HEK293 (cell line): Measurements from ENCODE around the gene TLCD3B.

ENCODE experiments used
- KLF1 ChIP-seq: fragments of 450-650 bp; formaldehyde crosslinking; IDR thresholded peaks from 2 replicates; pipeline ENCODE4 v1.5.1; 2016; ENCODE audit warnings: missing biosample characterization, missing genetic modification characterization
- KLF7 ChIP-seq: fragments of 450-650 bp; formaldehyde crosslinking; IDR thresholded peaks from 2 replicates; pipeline ENCODE4 v1.5.1; 2016; ENCODE audit warnings: missing biosample characterization, missing genetic modification characterization, borderline replicate concordance
- ZNF112 ChIP-seq: fragments of 450-650 bp; formaldehyde crosslinking; IDR thresholded peaks from 2 replicates; pipeline ENCODE4 v1.5.0; 2017; ENCODE audit warnings: missing biosample characterization, missing genetic modification characterization
- ZNF121 ChIP-seq: fragments of 450-650 bp; formaldehyde crosslinking; IDR thresholded peaks from 2 replicates; pipeline ENCODE4 v1.5.1; 2016; ENCODE audit warnings: missing biosample characterization, missing genetic modification characterization
- ZNF292 ChIP-seq: fragments of 450-650 bp; formaldehyde crosslinking; IDR thresholded peaks from 2 replicates; pipeline ENCODE4 v1.5.1; 2016; ENCODE audit warnings: low read depth, missing biosample characterization, missing genetic modification characterization, borderline replicate concordance
- ZNF350 ChIP-seq: fragments of 450-650 bp; formaldehyde crosslinking; IDR thresholded peaks from 2 replicates; pipeline ENCODE4 v1.5.0; 2017; ENCODE audit warnings: missing biosample characterization, mild to moderate bottlenecking, missing genetic modification characterization
- ZNF391 ChIP-seq: fragments of 450-650 bp; formaldehyde crosslinking; IDR thresholded peaks from 2 replicates; pipeline ENCODE4 v1.5.1; 2016; ENCODE audit warnings: low read depth, missing biosample characterization, missing genetic modification characterization, borderline replicate concordance
- ZNF423 ChIP-seq: fragments of 450-650 bp; formaldehyde crosslinking; IDR thresholded peaks from 2 replicates; pipeline ENCODE4 v1.5.1; 2016; ENCODE audit warnings: missing biosample characterization, missing genetic modification characterization
- ZNF433 ChIP-seq: fragments of 450-650 bp; formaldehyde crosslinking; IDR thresholded peaks from 2 replicates; pipeline ENCODE4 v1.5.1; 2016; ENCODE audit warnings: missing biosample characterization, missing genetic modification characterization, low read depth
- ZNF501 ChIP-seq: fragments of 450-650 bp; formaldehyde crosslinking; IDR thresholded peaks from 2 replicates; pipeline ENCODE4 v1.5.1; 2016; ENCODE audit warnings: missing biosample characterization, missing genetic modification characterization
- ZNF621 ChIP-seq: fragments of 450-650 bp; formaldehyde crosslinking; IDR thresholded peaks from 2 replicates; pipeline ENCODE4 v1.5.1; 2017; ENCODE audit warnings: missing biosample characterization, missing genetic modification characterization
- ZNF626 ChIP-seq: fragments of 450-650 bp; sonication (Bioruptor Pico); formaldehyde crosslinking; IDR thresholded peaks from 2 replicates; pipeline ENCODE4 v1.5.1; 2018; ENCODE audit warnings: missing biosample characterization, missing genetic modification characterization, inconsistent platforms
- ZNF701 ChIP-seq: fragments of 450-650 bp; formaldehyde crosslinking; IDR thresholded peaks from 2 replicates; pipeline ENCODE4 v1.5.1; 2016; ENCODE audit warnings: missing biosample characterization, missing genetic modification characterization
- ZNF76 ChIP-seq: fragments of 450-650 bp; formaldehyde crosslinking; IDR thresholded peaks from 2 replicates; pipeline ENCODE4; 2016; ENCODE audit warnings: low read depth, missing biosample characterization, missing genetic modification characterization, borderline replicate concordance
- ZXDB ChIP-seq: fragments of 450-650 bp; formaldehyde crosslinking; IDR thresholded peaks from 2 replicates; pipeline ENCODE4 v1.5.1; 2016; ENCODE audit warnings: missing biosample characterization, missing genetic modification characterization
- TF ChIP-seq, protein P1 (sequence below): fragments of 450-650 bp; formaldehyde crosslinking; conservative IDR thresholded peaks from 2 replicates; pipeline ENCODE4 v1.5.1; 2016; ENCODE audit warnings: low read depth, missing biosample characterization, missing genetic modification characterization
- TF ChIP-seq, protein P2 (sequence below): fragments of 450-650 bp; formaldehyde crosslinking; IDR thresholded peaks from 2 replicates; pipeline ENCODE4 v1.5.1; 2016; ENCODE audit warnings: missing biosample characterization, missing genetic modification characterization, low read depth
- TF ChIP-seq, protein P3 (sequence below): fragments of 450-650 bp; formaldehyde crosslinking; IDR thresholded peaks from 2 replicates; pipeline ENCODE4 v1.5.1; 2017; ENCODE audit warnings: missing biosample characterization, missing genetic modification characterization
- TF ChIP-seq, protein P4 (sequence below): fragments of 450-650 bp; formaldehyde crosslinking; IDR thresholded peaks from 2 replicates; pipeline ENCODE4 v1.5.1; 2016; ENCODE audit warnings: missing biosample characterization, missing genetic modification characterization
- TF ChIP-seq, protein P5 (sequence below): fragments of 450-650 bp; formaldehyde crosslinking; IDR thresholded peaks from 2 replicates; pipeline ENCODE4 v1.5.1; 2016; ENCODE audit warnings: missing biosample characterization, missing genetic modification characterization
- TF ChIP-seq, protein P6 (sequence below): fragments of 450-650 bp; formaldehyde crosslinking; IDR thresholded peaks from 2 replicates; pipeline ENCODE4 v1.5.1; 2016; ENCODE audit warnings: missing biosample characterization, missing genetic modification characterization, borderline replicate concordance

Gene TLCD3B

DNA sequence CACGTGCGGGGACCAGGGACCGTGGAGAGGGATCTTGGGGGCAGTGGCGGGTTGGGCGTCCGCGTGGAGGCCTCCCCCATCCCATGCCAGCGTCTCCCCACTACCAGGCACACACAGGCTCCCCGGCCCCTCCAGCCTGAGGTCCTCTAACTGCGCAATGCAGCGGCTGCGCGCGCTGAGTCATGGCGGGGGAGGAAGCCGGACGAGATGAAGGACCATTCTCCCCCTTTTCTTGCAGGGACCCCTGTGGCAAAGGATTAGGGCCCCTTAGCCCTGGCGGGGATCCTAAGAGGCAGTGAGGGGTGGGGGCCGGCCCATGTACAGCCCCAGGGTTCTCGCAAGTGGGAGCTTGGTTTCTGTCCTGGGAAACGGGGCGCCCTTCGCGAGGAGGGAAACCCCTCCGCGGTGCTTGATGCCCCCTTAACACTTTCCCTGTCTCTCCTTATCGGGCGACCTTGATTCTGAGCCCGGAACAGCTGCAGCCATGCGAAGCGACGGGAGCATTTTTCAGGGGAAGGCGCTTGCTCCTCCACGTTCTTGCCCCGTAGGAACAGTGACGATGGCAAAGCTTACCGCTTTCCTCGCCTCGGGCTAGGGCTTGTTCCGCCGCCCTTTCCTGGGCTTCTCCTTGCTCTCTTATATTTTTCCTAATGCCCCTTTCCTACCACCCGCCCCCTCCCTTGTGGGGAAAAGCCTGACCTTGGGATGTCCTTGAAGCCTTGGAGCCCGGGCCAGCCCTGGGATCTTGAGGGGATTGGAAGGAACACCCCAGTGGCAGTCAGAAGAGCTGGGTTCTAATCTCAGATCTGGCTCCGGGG, 35.1 kb upstream of the TLCD3B start (continued):
- TF ChIP-seq, protein P1, sequence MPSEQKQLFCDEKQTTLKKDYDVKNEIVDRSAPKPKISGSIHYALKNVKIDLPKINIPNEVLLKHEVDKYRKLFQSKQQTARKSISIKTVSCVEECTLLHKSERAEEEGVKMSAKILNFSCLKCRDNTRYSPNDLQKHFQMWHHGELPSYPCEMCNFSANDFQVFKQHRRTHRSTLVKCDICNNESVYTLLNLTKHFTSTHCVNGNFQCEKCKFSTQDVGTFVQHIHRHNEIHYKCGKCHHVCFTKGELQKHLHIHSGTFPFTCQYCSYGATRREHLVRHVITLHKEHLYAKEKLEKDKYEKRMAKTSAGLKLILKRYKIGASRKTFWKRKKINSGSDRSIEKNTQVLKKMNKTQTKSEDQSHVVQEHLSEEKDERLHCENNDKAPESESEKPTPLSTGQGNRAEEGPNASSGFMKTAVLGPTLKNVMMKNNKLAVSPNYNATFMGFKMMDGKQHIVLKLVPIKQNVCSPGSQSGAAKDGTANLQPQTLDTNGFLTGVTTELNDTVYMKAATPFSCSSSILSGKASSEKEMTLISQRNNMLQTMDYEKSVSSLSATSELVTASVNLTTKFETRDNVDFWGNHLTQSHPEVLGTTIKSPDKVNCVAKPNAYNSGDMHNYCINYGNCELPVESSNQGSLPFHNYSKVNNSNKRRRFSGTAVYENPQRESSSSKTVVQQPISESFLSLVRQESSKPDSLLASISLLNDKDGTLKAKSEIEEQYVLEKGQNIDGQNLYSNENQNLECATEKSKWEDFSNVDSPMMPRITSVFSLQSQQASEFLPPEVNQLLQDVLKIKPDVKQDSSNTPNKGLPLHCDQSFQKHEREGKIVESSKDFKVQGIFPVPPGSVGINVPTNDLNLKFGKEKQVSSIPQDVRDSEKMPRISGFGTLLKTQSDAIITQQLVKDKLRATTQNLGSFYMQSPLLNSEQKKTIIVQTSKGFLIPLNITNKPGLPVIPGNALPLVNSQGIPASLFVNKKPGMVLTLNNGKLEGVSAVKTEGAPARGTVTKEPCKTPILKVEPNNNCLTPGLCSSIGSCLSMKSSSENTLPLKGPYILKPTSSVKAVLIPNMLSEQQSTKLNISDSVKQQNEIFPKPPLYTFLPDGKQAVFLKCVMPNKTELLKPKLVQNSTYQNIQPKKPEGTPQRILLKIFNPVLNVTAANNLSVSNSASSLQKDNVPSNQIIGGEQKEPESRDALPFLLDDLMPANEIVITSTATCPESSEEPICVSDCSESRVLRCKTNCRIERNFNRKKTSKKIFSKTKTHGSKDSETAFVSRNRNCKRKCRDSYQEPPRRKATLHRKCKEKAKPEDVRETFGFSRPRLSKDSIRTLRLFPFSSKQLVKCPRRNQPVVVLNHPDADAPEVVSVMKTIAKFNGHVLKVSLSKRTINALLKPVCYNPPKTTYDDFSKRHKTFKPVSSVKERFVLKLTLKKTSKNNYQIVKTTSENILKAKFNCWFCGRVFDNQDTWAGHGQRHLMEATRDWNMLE (tag by site-specific recombination), result no peak
- TF ChIP-seq, protein P2, sequence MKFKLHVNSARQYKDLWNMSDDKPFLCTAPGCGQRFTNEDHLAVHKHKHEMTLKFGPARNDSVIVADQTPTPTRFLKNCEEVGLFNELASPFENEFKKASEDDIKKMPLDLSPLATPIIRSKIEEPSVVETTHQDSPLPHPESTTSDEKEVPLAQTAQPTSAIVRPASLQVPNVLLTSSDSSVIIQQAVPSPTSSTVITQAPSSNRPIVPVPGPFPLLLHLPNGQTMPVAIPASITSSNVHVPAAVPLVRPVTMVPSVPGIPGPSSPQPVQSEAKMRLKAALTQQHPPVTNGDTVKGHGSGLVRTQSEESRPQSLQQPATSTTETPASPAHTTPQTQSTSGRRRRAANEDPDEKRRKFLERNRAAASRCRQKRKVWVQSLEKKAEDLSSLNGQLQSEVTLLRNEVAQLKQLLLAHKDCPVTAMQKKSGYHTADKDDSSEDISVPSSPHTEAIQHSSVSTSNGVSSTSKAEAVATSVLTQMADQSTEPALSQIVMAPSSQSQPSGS (tag by site-specific recombination), result no peak
- peak; percentile 35; the same call in 1 of the 2 replicates for TF ChIP-seq KLF7 (tag by site-specific recombination)
- no peak for TF ChIP-seq ZNF701 (tag by site-specific recombination)
- TF ChIP-seq, protein P3, sequence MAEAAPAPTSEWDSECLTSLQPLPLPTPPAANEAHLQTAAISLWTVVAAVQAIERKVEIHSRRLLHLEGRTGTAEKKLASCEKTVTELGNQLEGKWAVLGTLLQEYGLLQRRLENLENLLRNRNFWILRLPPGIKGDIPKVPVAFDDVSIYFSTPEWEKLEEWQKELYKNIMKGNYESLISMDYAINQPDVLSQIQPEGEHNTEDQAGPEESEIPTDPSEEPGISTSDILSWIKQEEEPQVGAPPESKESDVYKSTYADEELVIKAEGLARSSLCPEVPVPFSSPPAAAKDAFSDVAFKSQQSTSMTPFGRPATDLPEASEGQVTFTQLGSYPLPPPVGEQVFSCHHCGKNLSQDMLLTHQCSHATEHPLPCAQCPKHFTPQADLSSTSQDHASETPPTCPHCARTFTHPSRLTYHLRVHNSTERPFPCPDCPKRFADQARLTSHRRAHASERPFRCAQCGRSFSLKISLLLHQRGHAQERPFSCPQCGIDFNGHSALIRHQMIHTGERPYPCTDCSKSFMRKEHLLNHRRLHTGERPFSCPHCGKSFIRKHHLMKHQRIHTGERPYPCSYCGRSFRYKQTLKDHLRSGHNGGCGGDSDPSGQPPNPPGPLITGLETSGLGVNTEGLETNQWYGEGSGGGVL (tag by site-specific recombination), result peak; percentile 26
- no peak for TF ChIP-seq ZNF626
- no peak for TF ChIP-seq ZNF121 (tag by site-specific recombination)
- TF ChIP-seq ZNF292 (tag by site-specific recombination), result no peak
- TF ChIP-seq KLF1, result no peak
- TF ChIP-seq, protein P4, sequence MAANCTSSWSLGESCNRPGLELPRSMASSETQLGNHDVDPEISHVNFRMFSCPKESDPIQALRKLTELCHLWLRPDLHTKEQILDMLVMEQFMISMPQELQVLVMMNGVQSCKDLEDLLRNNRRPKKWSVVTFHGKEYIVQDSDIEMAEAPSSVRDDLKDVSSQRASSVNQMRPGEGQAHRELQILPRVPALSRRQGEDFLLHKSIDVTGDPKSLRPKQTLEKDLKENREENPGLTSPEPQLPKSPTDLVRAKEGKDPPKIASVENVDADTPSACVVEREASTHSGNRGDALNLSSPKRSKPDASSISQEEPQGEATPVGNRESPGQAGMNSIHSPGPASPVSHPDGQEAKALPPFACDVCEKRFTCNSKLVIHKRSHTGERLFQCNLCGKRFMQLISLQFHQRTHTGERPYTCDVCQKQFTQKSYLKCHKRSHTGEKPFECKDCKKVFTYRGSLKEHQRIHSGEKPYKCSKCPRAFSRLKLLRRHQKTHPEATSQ (tag by site-specific recombination), result peak; percentile 58; the same call in 1 of the 2 replicates
- TF ChIP-seq, protein P5, sequence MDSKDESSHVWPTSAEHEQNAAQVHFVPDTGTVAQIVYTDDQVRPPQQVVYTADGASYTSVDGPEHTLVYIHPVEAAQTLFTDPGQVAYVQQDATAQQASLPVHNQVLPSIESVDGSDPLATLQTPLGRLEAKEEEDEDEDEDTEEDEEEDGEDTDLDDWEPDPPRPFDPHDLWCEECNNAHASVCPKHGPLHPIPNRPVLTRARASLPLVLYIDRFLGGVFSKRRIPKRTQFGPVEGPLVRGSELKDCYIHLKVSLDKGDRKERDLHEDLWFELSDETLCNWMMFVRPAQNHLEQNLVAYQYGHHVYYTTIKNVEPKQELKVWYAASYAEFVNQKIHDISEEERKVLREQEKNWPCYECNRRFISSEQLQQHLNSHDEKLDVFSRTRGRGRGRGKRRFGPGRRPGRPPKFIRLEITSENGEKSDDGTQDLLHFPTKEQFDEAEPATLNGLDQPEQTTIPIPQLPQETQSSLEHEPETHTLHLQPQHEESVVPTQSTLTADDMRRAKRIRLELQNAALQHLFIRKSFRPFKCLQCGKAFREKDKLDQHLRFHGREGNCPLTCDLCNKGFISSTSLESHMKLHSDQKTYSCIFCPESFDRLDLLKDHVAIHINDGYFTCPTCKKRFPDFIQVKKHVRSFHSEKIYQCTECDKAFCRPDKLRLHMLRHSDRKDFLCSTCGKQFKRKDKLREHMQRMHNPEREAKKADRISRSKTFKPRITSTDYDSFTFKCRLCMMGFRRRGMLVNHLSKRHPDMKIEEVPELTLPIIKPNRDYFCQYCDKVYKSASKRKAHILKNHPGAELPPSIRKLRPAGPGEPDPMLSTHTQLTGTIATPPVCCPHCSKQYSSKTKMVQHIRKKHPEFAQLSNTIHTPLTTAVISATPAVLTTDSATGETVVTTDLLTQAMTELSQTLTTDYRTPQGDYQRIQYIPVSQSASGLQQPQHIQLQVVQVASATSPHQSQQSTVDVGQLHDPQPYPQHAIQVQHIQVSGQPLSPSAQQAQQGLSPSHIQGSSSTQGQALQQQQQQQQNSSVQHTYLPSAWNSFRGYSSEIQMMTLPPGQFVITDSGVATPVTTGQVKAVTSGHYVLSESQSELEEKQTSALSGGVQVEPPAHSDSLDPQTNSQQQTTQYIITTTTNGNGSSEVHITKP, result no peak
- peak; percentile 51; the same call in 1 of the 2 replicates for TF ChIP-seq ZNF391 (tag by site-specific recombination)
- peak; percentile 2; the same call in 1 of the 2 replicates for TF ChIP-seq ZNF501 (tag by site-specific recombination)
- TF ChIP-seq ZNF433 (tag by site-specific recombination), result no peak
- no peak for TF ChIP-seq ZNF112
- peak; percentile 38; the same call in 1 of the 2 replicates for TF ChIP-seq ZNF76 (tag by site-specific recombination)
- no peak for TF ChIP-seq ZNF423 (tag by site-specific recombination)
- TF ChIP-seq ZNF621 (tag by site-specific recombination), result no peak
- TF ChIP-seq ZXDB, result peak; percentile 7; the same call in 1 of the 2 replicates
- no peak for TF ChIP-seq ZNF350 (tag by site-specific recombination)
- TF ChIP-seq, protein P6, sequence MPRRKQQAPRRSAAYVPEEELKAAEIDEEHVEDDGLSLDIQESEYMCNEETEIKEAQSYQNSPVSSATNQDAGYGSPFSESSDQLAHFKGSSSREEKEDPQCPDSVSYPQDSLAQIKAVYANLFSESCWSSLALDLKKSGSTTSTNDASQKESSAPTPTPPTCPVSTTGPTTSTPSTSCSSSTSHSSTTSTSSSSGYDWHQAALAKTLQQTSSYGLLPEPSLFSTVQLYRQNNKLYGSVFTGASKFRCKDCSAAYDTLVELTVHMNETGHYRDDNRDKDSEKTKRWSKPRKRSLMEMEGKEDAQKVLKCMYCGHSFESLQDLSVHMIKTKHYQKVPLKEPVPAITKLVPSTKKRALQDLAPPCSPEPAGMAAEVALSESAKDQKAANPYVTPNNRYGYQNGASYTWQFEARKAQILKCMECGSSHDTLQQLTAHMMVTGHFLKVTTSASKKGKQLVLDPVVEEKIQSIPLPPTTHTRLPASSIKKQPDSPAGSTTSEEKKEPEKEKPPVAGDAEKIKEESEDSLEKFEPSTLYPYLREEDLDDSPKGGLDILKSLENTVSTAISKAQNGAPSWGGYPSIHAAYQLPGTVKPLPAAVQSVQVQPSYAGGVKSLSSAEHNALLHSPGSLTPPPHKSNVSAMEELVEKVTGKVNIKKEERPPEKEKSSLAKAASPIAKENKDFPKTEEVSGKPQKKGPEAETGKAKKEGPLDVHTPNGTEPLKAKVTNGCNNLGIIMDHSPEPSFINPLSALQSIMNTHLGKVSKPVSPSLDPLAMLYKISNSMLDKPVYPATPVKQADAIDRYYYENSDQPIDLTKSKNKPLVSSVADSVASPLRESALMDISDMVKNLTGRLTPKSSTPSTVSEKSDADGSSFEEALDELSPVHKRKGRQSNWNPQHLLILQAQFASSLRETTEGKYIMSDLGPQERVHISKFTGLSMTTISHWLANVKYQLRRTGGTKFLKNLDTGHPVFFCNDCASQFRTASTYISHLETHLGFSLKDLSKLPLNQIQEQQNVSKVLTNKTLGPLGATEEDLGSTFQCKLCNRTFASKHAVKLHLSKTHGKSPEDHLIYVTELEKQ (tag by site-specific recombination), result no peak
